ENCODE results near the gene HOXC9.
A peak's percentile ranks its signal among the peaks of the same experiment; 100 is the strongest.

HOXC9 gene

DNA sequence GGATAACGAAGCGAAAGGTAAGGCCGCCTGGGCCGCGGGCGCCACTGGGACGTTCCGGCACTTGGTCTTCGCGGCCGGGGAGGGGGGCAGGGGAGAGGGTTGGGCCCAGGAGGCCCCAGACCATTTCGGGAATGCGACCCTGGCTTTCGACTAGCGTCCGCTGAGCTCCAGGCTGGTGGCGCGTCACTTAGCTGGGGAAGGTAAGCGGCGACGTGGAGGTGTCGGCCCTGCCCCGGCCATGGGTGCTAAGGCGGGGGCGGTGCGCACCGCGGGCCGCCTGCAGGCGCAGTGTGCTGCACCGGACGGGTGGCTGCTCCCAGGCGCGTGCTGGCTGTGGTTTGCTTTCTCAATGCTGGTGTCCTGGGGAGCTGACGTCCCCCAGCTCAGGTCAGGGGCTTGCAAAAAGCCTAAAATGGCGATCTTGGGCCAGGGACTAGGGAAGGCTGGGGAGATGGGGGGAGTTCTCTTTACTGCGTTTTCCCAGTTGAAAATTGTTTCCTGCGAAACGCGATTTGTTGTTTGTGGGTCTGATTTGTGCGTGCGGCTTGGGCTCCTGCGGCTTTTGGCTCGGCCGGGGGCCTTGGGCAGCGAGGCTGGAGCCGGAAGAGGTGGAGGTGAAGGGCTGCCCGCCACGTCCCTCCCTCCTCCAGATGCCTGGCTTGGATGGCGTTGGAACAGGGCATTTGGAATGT is 13.8 kb upstream of the HOXC9 start:
- no peak for DNase-seq (ENCODE audit: low read depth in 2 of 2)
- no peak for TF ChIP-seq CTCF (IDR thresholded peaks at IDR 0.05; ENCODE audit: low read depth, low read length)
- H3K4me3 ChIP-seq (replicated peaks in 1 of 2; ENCODE audit: low read depth in 2 of 2, low read length in 2 of 2) = no peak overlapping the region

DNA sequence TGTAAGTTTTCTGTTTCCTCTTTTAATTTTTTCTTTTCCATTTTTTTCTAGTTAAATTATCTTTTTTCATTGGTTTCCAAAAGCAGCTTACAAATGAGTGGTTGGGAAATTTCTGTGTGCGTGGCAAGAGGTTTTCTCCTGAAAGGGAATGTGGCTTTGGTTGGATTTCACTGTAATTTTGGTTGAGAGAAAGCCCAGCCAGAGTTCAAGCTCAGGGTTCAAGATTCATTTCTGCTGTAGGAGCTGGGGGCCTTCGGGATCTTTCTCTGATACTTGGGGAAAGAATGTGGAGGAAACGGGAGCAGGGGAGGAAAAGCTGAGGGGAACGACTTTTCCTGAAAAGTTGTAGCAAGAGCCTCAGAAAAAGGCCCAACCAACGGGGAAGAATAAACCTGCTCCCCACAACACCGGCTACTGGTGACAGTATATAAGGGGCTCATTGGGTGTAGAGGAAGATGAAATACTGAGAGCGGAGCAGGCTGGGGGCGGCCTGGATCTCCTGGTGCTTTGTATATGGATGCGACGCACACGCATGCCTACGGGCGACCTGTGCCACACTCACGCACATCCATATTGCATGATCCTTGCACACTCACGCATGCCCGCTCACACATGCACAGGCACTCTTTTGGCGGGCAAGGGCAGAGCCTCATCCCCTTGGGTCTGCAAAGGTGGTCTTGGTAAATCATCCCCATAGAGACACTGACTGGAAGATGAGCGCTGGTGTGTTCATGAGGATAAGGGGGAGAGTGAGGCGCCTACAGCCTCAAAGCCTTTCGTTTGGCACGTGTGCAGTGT is 13.1 kb upstream of the HOXC9 start:
- DNase-seq (ENCODE audit: low read depth in 2 of 2) = no peak
- H3K4me3 ChIP-seq (replicated peaks in 1 of 2; ENCODE audit: low read depth in 2 of 2, low read length in 2 of 2) = no peak overlapping the region
- TF ChIP-seq CTCF (IDR thresholded peaks at IDR 0.05; ENCODE audit: low read depth, low read length) = no peak

- TF ChIP-seq CTCF (IDR thresholded peaks at IDR 0.05; ENCODE audit: low read depth, low read length) = no peak
- no peak for DNase-seq (ENCODE audit: low read depth in 2 of 2)
- H3K4me3 ChIP-seq (replicated peaks in 1 of 2; ENCODE audit: low read depth in 2 of 2, low read length in 2 of 2) = no peak overlapping the region
These were observed 12.2 kb upstream of the HOXC9 start for GRCh38 chr12:53987787-53988230.

GRCh38 chr12:53988541-53989226 is 11.3 kb upstream of the HOXC9 start:
- no peak overlapping the region for H3K4me3 ChIP-seq (replicated peaks in 1 of 2; ENCODE audit: low read depth in 2 of 2, low read length in 2 of 2)
- TF ChIP-seq CTCF (IDR thresholded peaks at IDR 0.05; ENCODE audit: low read depth, low read length) = no peak
- DNase-seq (ENCODE audit: low read depth in 2 of 2) = no peak

GRCh38 chr12:53989227-53990113 is 10.5 kb upstream of the HOXC9 start:
- DNase-seq (ENCODE audit: low read depth in 2 of 2) = peak; percentile 52 to 66
- H3K4me3 ChIP-seq (replicated peaks in 1 of 2; ENCODE audit: low read depth in 2 of 2, low read length in 2 of 2) = no peak overlapping the region
- peak; percentile 58 for TF ChIP-seq CTCF (IDR thresholded peaks at IDR 0.05; ENCODE audit: low read depth, low read length)
